ENCODE results near the gene NEK2.

Gene NEK2

GRCh38 chr1:211614615-211615014, 60.8 kb downstream of the NEK2 start:
- Histone ChIP-seq H3K4me1 (peaks cover 16% of the 10 kb centered on the region), H3K9me3 (no peaks in the 10 kb centered on the region), H3K36me3 (no peaks in the 10 kb centered on the region), H3K4me3 (ENCODE audit: low read depth, low read length) (no peak overlapping the region), H3K27me3 (no peaks in the 10 kb centered on the region)
- TF ChIP-seq CTCF (IDR thresholded peaks at IDR 0.05; ENCODE audit: low read depth, low read length): no peak
- no peak for DNase-seq

- Histone ChIP-seq H3K27me3 (no peaks in the 10 kb centered on the region), H3K4me3 (ENCODE audit: low read depth, low read length) (no peak overlapping the region), H3K4me1 (peaks cover 16% of the 10 kb centered on the region), H3K9me3 (no peaks in the 10 kb centered on the region), H3K36me3 (no peaks in the 10 kb centered on the region)
- no peak for DNase-seq
- TF ChIP-seq CTCF (IDR thresholded peaks at IDR 0.05; ENCODE audit: low read depth, low read length): no peak
These were observed 61.5 kb downstream of the NEK2 start for GRCh38 chr1:211613951-211614350.

DNA sequence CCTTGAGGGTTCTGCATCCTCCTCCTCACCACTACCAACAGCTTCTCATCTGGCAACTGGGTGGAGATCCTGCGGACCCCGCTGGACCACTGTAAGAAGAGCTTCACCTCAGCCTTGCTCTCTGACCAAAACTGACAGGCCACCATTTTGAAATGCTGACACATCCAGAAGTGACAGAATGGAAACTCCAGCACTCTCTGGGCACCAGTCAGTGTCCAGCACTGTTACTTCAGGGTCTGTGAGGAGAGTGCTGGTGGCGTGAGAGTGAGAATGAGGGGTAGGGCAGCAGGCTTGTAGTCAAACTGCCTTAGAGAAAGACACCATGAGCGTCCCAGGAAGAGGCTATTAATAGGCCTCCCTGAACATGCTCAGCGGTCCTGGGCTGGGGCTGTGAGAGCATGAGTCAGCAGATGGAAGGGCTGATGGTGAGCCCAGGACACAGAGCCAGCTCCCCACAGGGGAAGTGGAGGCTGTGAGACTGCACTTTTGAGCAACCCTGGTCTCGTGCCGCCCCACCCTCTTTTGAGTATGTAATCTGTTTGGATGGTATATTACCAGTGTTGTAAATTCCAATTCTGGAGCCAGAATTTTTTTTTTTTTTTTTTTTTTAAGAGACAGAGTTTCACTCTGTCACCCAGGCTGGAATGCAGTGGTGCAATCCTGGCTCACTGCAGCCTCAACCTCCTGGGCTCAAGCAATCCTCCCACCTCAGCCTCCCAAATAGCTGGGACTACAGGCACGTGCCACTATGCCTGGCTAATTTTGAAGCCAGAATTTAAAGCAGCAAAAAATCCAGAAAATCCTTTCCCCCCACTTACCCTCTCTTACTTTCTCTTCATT, 62.1 kb downstream of the NEK2 start:
- no peaks in the 10 kb centered on the region for H3K9me3 ChIP-seq
- H3K4me3 ChIP-seq (ENCODE audit: low read depth, low read length): no peak overlapping the region
- H3K4me1 ChIP-seq: peaks cover 16% of the 10 kb centered on the region
- no peak for TF ChIP-seq CTCF (IDR thresholded peaks at IDR 0.05; ENCODE audit: low read depth, low read length)
- no peaks in the 10 kb centered on the region for H3K36me3 ChIP-seq
- peak; percentile 56 for DNase-seq
- no peaks in the 10 kb centered on the region for H3K27me3 ChIP-seq

DNA sequence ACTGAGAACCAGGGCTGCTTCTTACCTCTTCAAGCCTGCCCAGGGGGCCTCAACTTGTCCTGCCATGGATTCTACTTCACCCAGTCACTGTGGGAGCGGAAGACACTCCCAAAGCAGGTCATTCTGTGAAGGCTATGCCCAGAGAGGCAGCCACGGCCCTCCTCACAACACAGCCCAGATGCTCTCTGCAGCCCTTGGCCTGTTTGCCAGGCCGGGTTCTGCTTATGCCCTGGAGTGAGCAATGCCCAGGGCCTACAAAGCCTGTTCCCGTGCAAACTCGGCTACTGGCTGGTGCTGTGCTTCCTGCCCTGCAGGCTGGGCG, 62.7 kb downstream of the NEK2 start:
- Histone ChIP-seq H3K4me3 (ENCODE audit: low read depth, low read length) (no peak overlapping the region), H3K36me3 (no peaks in the 10 kb centered on the region)
- no peak for TF ChIP-seq CTCF (IDR thresholded peaks at IDR 0.05; ENCODE audit: low read depth, low read length)

More for the DNA sequence above, 62.7 kb downstream of the NEK2 start:
- DNase-seq: no peak
- Histone ChIP-seq H3K9me3 (no peaks in the 10 kb centered on the region), H3K4me1 (peaks cover 16% of the 10 kb centered on the region), H3K27me3 (no peaks in the 10 kb centered on the region)

Data from BE2C (cell line).